GM12878 (cell line): Measurements from ENCODE around the gene CAPN10. TPM values are rescaled to one million over a fixed set of nuclear protein-coding genes. Genes with fewer than 3 reads are reported as not detected.

Experiments
- ATF7 ChIP-seq: fragments of 450-650 bp; IDR thresholded peaks from 2 replicates; pipeline ENCODE4 v1.6.1; 2016; ENCODE audit warnings: low read depth, mild to moderate bottlenecking
- BCLAF1 ChIP-seq: fragments of 450-650 bp; IDR thresholded peaks from 2 replicates; pipeline ENCODE4 v1.6.1; 2017; ENCODE audit warnings: antibody characterized with exemption, mild to moderate bottlenecking, moderate library complexity
- CBFB ChIP-seq: IDR thresholded peaks from 2 replicates; pipeline ENCODE4 v1.6.1; 2016; ENCODE audit warnings: antibody characterized with exemption, low read depth
- EGR1 ChIP-seq, 2 experiments: IDR thresholded peaks; 1 replicate in 1 of 2; 2 replicates in 1 of 2; pipeline ENCODE4 v1.6.1; 2011 to 2012; ENCODE audit warnings: low read depth in 2 of 2, low read length in 2 of 2, borderline replicate concordance in 1 of 2, mild to moderate bottlenecking in 1 of 2, moderate library complexity in 1 of 2
- EP300 ChIP-seq, 2 experiments: fragments of 150-350 bp in 1 of 2; IDR thresholded peaks; 2 replicates each; pipeline ENCODE4 v1.6.1; 2011 to 2012; ENCODE audit warnings: low read depth in 2 of 2, low read length in 2 of 2, borderline replicate concordance in 1 of 2, improper control_type of control experiment in 1 of 2, inconsistent platforms in 1 of 2; ENCODE audit not compliant: control insufficient read depth in 1 of 2
- HSF1 ChIP-seq: fragments of 150-350 bp; IDR thresholded peaks from 2 replicates; pipeline ENCODE4 v1.6.1; 2014; ENCODE audit warnings: mild to moderate bottlenecking, low read depth, low read length
- MEF2B ChIP-seq: fragments of 450-650 bp; IDR thresholded peaks from 2 replicates; pipeline ENCODE4 v1.6.1; 2018; ENCODE audit warnings: mild to moderate bottlenecking, moderate library complexity; ENCODE audit not compliant: partially characterized antibody, poor library complexity, severe bottlenecking
- NFYA ChIP-seq: IDR thresholded peaks from 2 replicates; pipeline ENCODE4 v1.6.1; 2011; ENCODE audit warnings: low read depth, mild to moderate bottlenecking, low read length, improper control_type of control experiment, borderline replicate concordance
- POLR2A ChIP-seq: IDR thresholded peaks from 2 replicates; pipeline ENCODE4 v1.6.1; 2011; ENCODE audit warnings: low read depth, mild to moderate bottlenecking, low read length
- RCOR1 ChIP-seq: conservative IDR thresholded peaks from 2 replicates; pipeline ENCODE4 v1.6.1; 2012; ENCODE audit warnings: low read depth, low read length, improper control_type of control experiment
- REST ChIP-seq: IDR thresholded peaks from 2 replicates; pipeline ENCODE4 v1.6.1; 2012; ENCODE audit warnings: mild to moderate bottlenecking, low read depth, low read length
- RUNX3 ChIP-seq: IDR thresholded peaks from 2 replicates; pipeline ENCODE4 v1.6.1; 2012; ENCODE audit warnings: low read length, inconsistent platforms
- SMC3 ChIP-seq: IDR thresholded peaks from 2 replicates; pipeline ENCODE4 v1.6.1; 2011; ENCODE audit warnings: low read length, improper control_type of control experiment, borderline replicate concordance
- SPI1 ChIP-seq: IDR thresholded peaks from 2 replicates; pipeline ENCODE4 v1.6.1; 2011; ENCODE audit warnings: low read depth, mild to moderate bottlenecking, low read length, moderate library complexity, borderline replicate concordance; ENCODE audit not compliant: insufficient read depth
- STAT3 ChIP-seq: IDR thresholded peaks from 2 replicates; pipeline ENCODE4 v1.6.1; 2011; ENCODE audit warnings: low read depth, low read length, improper control_type of control experiment
- TBL1XR1 ChIP-seq: IDR thresholded peaks from 2 replicates; pipeline ENCODE4 v1.6.1; 2012; ENCODE audit warnings: low read depth, low read length, improper control_type of control experiment
- TCF3 ChIP-seq: IDR thresholded peaks from 2 replicates; pipeline ENCODE4 v1.6.1; 2012; ENCODE audit warnings: low read depth, mild to moderate bottlenecking, low read length, borderline replicate concordance; ENCODE audit not compliant: insufficient read depth
- ZNF207 ChIP-seq: fragments of 450-650 bp; IDR thresholded peaks from 2 replicates; pipeline ENCODE4 v1.6.1; 2014; ENCODE audit warnings: antibody characterized with exemption, mild to moderate bottlenecking, borderline replicate concordance
- ZNF24 ChIP-seq: fragments of 450-650 bp; IDR thresholded peaks from 2 replicates; pipeline ENCODE4 v1.6.1; 2017; ENCODE audit warnings: antibody characterized with exemption, mild to moderate bottlenecking
- polyA plus RNA-seq, 11 experiments: library from polyadenylated mRNA; depleted of rRNA in 4 of 11; unstranded in 6 of 11; stranded (reverse) in 5 of 11; fragments of >200 nt; fragmentation: Nextera tagmentation in 4 of 11; fragmentation: Illumina TruSeq in 1 of 11; extraction: Ambion mirVana in 4 of 11; extraction: Trizol in 1 of 11; gene quantifications; 1 replicate in 1 of 11; 2 replicates in 10 of 11; pipeline versions ENCODE4 v1.2.1 to v1.2.3, GENCODE V29; 2011 to 2016; ENCODE audit warnings: inconsistent platforms in 2 of 11, missing spikeins in 2 of 11, low read depth in 1 of 11
- total RNA-seq, 4 experiments: library from RNA; depleted of rRNA in 3 of 4; stranded (reverse); fragments of >200 nt in 3 of 4; fragmentation: Illumina TruSeq in 1 of 4; extraction: Trizol in 1 of 4; gene quantifications; 2 replicates each; pipeline versions ENCODE4 v1.2.1 to v1.2.3, GENCODE V29; 2013 to 2021
- TF ChIP-seq, protein P1 (sequence below): fragments of 450-650 bp; IDR thresholded peaks from 2 replicates; pipeline ENCODE4 v1.6.1; 2017; ENCODE audit warnings: borderline replicate concordance
- TF ChIP-seq, protein P2 (sequence below): fragments of 450-650 bp; IDR thresholded peaks from 2 replicates; pipeline ENCODE4 v1.6.1; 2016; ENCODE audit warnings: mild to moderate bottlenecking

The CAPN10 gene
- total and polyA plus RNA-seq, 10 of the 15 experiments (the other 5 are each of a cell fraction or from before 2014, with no cell fraction given): 0.37 to 40.6 (median 17.5) TPM

GRCh38 chr2:240620859-240621258, 34.3 kb downstream of the CAPN10 start (continued):
- TF ChIP-seq, protein P1, sequence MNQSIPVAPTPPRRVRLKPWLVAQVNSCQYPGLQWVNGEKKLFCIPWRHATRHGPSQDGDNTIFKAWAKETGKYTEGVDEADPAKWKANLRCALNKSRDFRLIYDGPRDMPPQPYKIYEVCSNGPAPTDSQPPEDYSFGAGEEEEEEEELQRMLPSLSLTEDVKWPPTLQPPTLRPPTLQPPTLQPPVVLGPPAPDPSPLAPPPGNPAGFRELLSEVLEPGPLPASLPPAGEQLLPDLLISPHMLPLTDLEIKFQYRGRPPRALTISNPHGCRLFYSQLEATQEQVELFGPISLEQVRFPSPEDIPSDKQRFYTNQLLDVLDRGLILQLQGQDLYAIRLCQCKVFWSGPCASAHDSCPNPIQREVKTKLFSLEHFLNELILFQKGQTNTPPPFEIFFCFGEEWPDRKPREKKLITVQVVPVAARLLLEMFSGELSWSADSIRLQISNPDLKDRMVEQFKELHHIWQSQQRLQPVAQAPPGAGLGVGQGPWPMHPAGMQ: no peak
- 0 out of 2 replicates have a peak, but pooled peaks have one; percentile 7 for TF ChIP-seq TBL1XR1
- no peak for TF ChIP-seq SMC3
- TF ChIP-seq REST: no peak
- TF ChIP-seq SPI1: peak; percentile 88
- no peak for TF ChIP-seq STAT3
- TF ChIP-seq TCF3: no peak
- no peak for TF ChIP-seq ZNF24
- no peak for TF ChIP-seq ZNF207
- no peak for TF ChIP-seq NFYA
- no peak for TF ChIP-seq BCLAF1
- TF ChIP-seq RCOR1: no peak
- no peak for TF ChIP-seq HSF1
- no peak for TF ChIP-seq ATF7
- TF ChIP-seq CBFB: no peak
- TF ChIP-seq RUNX3: 0 out of 2 replicates have a peak, but pooled peaks have one; percentile 30
- no peak for TF ChIP-seq EGR1 (IDR thresholded peaks at IDR 0.05; ENCODE audit: borderline replicate concordance in 1 of 2, low read depth in 2 of 2, low read length in 2 of 2)
- peak; percentile 6 for TF ChIP-seq MEF2B
- TF ChIP-seq POLR2A: no peak
- TF ChIP-seq, protein P2, sequence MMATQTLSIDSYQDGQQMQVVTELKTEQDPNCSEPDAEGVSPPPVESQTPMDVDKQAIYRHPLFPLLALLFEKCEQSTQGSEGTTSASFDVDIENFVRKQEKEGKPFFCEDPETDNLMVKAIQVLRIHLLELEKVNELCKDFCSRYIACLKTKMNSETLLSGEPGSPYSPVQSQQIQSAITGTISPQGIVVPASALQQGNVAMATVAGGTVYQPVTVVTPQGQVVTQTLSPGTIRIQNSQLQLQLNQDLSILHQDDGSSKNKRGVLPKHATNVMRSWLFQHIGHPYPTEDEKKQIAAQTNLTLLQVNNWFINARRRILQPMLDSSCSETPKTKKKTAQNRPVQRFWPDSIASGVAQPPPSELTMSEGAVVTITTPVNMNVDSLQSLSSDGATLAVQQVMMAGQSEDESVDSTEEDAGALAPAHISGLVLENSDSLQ: no peak
- TF ChIP-seq EP300 (IDR thresholded peaks at IDR 0.05; ENCODE audit: borderline replicate concordance in 1 of 2, control insufficient read depth in 1 of 2, low read depth in 2 of 2, low read length in 2 of 2): 0 out of 4 replicates have a peak, but pooled peaks of 1 of the 2 experiments have one; percentile 36
